GM12872 (cell line): ENCODE data around the gene KSR2.

Experiments used
- TF ChIP-seq, protein P1 (sequence below): IDR thresholded peaks from 3 replicates; pipeline ENCODE4 v1.5.1; 2011; ENCODE audit warnings: low read depth, mild to moderate bottlenecking, low read length, moderate library complexity; ENCODE audit not compliant: insufficient read depth

The KSR2 gene

GRCh38 chr12:118011377-118011776, 42.6 kb upstream of the KSR2 start:
- TF ChIP-seq, protein P1, sequence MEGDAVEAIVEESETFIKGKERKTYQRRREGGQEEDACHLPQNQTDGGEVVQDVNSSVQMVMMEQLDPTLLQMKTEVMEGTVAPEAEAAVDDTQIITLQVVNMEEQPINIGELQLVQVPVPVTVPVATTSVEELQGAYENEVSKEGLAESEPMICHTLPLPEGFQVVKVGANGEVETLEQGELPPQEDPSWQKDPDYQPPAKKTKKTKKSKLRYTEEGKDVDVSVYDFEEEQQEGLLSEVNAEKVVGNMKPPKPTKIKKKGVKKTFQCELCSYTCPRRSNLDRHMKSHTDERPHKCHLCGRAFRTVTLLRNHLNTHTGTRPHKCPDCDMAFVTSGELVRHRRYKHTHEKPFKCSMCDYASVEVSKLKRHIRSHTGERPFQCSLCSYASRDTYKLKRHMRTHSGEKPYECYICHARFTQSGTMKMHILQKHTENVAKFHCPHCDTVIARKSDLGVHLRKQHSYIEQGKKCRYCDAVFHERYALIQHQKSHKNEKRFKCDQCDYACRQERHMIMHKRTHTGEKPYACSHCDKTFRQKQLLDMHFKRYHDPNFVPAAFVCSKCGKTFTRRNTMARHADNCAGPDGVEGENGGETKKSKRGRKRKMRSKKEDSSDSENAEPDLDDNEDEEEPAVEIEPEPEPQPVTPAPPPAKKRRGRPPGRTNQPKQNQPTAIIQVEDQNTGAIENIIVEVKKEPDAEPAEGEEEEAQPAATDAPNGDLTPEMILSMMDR: no peak

DNA sequence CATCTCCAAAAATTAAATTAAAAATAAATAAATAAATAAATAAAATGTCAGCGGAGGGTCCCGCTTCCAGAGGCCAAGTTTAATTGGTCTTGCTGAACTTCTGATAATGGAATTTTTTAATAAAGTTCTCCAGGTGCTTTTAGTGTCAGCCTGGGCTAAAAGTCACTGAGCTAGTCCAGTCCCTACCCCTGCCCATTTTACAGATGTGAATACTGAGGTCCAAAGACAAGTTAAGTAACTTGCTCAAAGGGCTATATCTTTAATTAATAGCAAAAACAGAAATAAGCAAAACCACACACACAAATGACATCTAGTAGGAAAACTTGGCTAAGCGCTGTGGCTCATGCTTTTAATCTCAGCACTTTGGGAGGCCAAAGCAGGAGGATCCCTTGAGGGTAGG, 42.1 kb upstream of the KSR2 start:
- TF ChIP-seq, protein P1: no peak

GRCh38 chr12:117998719-117999118, 29.9 kb upstream of the KSR2 start:
- TF ChIP-seq, protein P1: no peak

- TF ChIP-seq, protein P1: no peak
Measured at GRCh38 chr12:117994551-117995438, 26.0 kb upstream of the KSR2 start.

GRCh38 chr12:117986705-117987469, 18.1 kb upstream of the KSR2 start:
- TF ChIP-seq, protein P1: no peak

DNA sequence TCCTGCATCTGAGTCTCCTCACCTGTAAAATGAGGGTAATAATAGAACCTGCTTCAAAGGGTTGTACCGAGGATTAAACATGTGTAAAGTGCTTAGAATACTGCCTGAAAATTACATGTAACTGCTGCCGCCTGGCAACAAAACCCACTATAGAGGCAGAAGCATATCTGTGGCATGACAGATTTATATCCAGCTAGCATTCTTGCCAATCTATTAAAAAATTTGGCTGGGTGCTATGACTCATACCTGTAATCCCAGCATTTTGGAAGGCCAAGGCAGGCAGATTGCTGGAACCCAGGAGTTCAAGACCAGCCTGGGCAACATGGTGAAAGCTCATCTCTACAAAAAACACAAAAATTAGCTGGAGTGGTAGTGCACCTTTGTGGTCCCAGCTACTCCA, 16.4 kb upstream of the KSR2 start:
- TF ChIP-seq, protein P1: no peak

DNA sequence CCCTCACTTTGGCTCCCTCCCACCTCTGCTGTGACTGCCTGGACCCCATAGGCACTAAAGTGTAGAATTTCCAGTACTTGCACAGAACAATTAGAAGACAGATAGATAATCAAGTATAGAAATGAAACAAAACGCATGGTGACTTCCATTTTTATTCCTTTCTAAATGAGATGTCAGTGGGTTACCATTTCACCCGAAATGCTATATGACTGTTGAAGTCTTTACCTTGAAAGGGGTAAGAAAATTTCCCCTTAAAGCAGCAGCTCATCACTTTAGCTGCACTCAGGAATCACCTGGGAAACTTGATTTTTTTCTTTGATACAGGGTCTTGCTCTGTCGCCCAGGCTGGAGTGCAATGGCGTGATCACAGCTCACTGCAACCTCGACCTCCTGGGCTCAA, 12.5 kb upstream of the KSR2 start:
- TF ChIP-seq, protein P1: no peak
